ENCODE results near the gene APBA2.
"Not testable (repeated sequence)": the region's sequence is repeated elsewhere in the genome, so short reads cannot be mapped to it uniquely, and the experiment has no call there.

APBA2 gene

GRCh38 chr15:29135702-29136646 lies 250.2 kb downstream of the APBA2 start:
- no peak for DNase-seq (ENCODE audit: low read depth)

DNA sequence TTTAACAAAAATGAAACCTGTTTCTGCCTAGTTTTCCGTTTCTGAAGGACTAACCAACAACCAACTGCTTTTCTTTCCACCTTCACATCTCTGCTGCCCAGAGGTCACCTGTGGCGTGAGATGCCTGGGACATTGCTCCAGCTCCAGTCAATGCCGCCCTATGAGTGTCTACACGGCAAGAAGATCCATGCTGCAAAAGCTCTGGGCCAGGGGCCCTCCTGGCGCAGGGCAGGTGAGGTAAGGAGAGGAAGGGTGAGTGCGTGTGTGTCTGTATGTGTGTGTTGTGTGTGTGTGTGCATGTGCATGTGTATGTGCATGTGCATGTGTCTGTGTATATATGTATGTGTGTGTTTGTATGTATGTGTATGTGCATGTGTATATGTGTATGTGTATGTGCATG lies 252.5 kb downstream of the APBA2 start:
- DNase-seq (ENCODE audit: low read depth): no peak

DNA sequence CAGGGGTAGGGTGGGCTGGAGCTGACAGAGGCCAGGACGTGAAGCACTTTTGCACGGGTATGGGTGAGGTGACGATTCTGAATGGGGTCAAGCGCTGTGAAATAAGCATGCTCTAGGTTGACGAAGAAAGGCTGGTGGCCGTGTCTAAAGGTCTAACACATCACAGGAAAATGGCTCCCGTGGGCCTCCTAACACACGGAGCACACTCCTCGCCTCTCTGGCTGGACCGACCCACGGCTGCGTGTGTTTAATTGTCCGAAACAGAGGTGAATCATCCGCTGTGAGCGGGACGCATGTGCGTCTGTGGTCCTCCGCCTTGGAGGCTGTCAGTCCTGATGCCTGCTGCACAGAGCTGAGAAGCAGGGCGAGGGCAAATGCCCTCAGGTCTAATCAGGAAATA lies 253.3 kb downstream of the APBA2 start:
- no peak for DNase-seq (ENCODE audit: low read depth)

GRCh38 chr15:29139540-29140459 lies 254.0 kb downstream of the APBA2 start:
- DNase-seq (ENCODE audit: low read depth): peak; percentile 48

DNA sequence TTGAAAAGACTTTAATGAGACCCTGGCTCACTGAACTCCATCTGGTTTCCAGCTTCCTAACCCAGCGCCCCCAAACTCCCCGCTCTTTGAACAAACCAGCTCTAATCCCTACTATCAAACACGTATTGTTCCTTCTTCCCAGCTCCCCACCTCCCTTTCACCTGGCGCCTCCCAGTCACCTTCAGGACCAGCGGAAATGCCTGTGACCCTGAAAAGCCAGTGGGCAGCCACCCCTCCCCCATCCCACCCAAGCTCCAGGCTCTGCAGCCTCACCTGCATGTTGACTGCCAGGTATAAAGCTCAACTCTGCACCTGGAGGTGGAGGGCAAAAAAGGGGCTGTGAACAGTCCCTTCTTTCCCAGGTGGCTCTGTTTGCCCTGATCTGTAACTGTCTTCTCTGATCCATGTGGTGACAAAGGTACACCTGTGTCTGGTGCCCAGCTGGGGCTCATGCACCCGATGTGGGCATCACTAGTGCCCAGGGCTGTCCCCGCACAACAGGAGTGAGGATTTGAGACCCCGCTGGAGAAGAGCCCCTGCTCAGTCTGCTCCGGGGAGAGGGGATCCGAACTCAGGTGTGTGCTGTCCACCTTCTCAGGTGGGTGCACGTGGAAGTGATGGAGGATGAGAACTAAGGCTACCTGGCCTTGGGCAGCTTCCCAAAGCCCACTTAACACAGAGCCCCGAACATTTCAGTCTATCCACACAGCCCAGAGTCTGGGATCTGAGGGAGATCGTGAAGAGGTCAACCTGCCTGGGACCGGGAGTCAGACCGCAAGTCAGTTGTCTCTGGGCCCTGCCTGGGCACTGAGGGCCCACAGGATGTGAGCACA lies 254.9 kb downstream of the APBA2 start:
- no peak for DNase-seq (ENCODE audit: low read depth)

- peak; percentile 13 for DNase-seq (ENCODE audit: low read depth)
Measured at GRCh38 chr15:29141308-29142128, 255.7 kb downstream of the APBA2 start.

DNA sequence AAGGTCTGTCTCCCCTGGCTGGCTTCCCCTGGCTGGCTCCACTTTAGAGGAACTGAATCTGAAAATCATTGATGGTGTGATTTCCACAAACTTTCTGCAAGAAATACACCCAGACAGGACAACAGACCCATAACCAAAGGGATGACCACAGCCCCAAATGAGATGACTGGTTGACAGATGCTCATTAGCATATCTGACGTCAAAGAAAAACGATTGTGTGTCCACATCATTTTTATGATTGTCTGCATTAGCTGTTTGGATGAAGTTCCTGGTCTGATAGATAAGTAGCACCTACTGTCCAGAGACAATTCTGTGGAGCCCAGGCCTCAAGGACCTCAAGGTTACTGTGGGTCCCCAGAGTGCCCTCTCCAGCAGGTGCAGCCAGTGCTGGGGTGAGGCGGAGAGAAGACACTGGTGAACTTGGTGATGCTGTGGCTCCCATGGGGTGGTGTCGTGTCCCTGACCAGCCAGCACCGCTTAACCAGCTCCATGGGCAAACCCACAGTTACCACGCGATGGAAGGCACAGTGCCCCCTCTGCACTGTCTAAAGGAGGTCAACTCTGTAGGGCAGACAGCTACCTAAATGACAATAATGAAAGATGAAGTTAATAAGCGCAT lies 256.5 kb downstream of the APBA2 start:
- no peak for DNase-seq (ENCODE audit: low read depth)

- no peak for DNase-seq (ENCODE audit: low read depth)
Measured at GRCh38 chr15:29143293-29143692, 257.5 kb downstream of the APBA2 start.

GRCh38 chr15:29143909-29144635 lies 258.3 kb downstream of the APBA2 start:
- peak; percentile 82 for DNase-seq (ENCODE audit: low read depth)

- DNase-seq (ENCODE audit: low read depth): no peak
Measured at GRCh38 chr15:29149738-29150075, 263.9 kb downstream of the APBA2 start.

DNA sequence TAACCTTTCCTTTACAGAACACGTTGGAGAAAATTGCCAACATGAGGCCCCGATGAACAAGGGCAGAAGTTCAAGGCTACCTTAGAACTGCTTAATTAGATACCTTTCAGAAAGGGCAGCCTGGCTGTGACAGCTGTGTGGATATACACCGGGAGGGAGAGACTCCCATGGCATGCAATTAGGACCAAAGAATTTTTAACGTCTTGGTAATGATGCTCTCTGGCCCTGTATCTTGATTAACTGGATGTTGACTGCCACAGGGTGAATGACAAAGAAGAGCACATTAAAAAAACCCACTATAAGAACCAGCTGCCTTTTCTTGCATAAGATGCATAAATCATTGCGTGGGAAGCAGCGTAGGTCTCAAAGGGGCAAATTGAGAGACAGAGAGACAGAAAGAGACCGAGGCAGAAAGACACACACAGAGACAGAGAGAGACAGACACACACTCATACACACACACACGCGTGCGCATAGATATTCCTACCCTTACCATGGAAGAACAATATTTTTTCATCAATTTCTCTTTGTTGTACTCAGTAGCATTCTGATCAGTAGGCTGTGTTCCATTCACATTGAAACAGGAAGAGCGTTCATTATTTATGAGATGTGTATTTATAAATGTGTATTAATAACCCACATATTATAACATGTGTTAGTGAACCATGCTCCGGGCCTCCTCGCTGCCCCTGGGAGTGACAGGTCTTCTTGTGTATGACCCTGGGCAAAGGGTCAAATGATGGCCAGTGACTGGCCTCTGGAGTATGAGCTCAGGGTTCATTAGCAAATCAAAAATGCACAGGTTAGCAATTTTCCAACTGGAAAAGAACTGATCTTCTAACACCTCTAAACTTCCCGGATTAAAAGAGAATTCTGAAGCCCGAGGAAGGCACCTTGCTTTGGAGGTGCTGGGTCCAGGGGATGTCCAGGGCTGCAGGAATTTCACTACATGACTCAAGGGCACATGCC lies 265.0 kb downstream of the APBA2 start:
- no peak for DNase-seq (ENCODE audit: low read depth)

DNA sequence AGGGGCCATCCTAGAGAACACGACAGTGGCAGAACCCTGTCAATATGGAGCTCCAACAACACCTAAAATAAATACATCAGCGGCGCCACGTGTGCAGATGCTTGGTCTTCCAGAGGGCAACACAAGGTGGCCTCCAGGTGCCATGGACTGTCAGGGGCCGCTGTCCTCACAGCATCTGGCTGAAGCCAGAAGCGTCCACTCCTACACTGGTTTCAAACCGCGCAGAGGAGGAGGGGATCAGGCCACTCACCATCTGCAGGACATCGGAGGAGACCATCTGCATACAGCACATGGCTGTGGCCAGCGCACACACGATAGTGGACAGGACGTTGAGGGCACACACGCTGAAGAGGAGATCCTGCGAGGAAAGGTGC lies 265.7 kb downstream of the APBA2 start:
- DNase-seq (ENCODE audit: low read depth): no peak

- no peak for DNase-seq (ENCODE audit: low read depth)
Measured at GRCh38 chr15:29156521-29156920, 270.7 kb downstream of the APBA2 start.

GRCh38 chr15:29159771-29160455 lies 274.1 kb downstream of the APBA2 start:
- DNase-seq (ENCODE audit: low read depth): no peak

DNA sequence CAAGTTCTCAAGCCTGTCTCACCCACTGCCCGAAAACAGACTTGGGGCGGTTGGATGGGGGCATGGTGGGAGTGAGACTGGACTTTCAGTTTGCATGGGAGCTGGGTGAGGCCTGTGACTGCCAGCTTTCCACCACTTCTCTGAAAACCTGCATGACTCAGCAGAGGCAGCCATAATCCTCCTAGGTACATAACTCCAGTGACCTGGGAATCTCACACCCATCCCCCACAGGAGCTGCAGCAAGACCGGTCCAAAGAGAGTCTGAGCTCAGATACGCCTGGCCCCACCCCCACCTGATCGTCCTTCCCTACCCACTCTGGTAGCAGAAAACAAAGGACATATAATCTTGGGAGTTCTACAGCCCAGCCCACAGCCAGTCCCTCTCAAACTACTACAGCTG lies 276.6 kb downstream of the APBA2 start:
- no peak for DNase-seq (ENCODE audit: low read depth)

DNA sequence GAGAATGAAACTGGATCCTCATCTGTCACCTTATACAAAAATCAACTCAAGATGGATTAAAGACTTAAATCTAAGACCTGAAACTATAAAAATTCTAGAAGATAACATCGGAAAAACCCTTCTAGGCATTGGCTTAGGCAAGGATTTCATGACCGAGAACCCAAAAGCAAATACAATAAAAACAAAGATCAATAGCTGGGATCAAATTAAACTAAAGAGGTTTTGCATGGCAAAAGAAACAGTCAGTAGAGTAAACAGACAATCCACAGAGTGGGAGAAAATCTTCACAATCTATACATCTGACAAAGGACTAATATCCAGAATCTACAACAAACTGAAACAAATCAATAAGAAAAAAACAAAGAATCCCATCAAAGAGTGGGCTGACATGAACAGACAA lies 281.3 kb downstream of the APBA2 start:
- not testable (repeated sequence) for DNase-seq (ENCODE audit: low read depth)

Data from ELR (cell line).